Measurements from ENCODE around the gene CD2AP.

GRCh38 chr6:47595785-47596184, 118.2 kb downstream of the CD2AP start:
- TF ChIP-seq E2F1 (CRISPR knock-in tag; IDR thresholded peaks at IDR 0.05): no peak
- TF ChIP-seq ZBTB7A (IDR thresholded peaks at IDR 0.05; ENCODE audit: borderline replicate concordance, control insufficient read depth, low read depth, low read length): no peak
- no peak for TF ChIP-seq MEIS2 (IDR thresholded peaks at IDR 0.05; ENCODE audit: partially characterized antibody)
- no peak for TF ChIP-seq ZNF274 (IDR thresholded peaks at IDR 0.05; ENCODE audit: borderline replicate concordance, low read depth, low read length)
- no peak for TF ChIP-seq DNMT1 (IDR thresholded peaks at IDR 0.05)
- TF ChIP-seq CHD1 (IDR thresholded peaks at IDR 0.05; ENCODE audit: low read length): no peak
